SK-N-SH treated with all-trans-retinoic acid at 6 μM for 48 hours (cell line): ENCODE measurements around the gene C1QL2.

Experiments
- GLIS3 ChIP-seq: fragments of 250-450 bp; sonication (Bioruptor Pico); IDR thresholded peaks from 2 replicates; pipeline ENCODE4 v1.5.0; 2020; ENCODE audit warnings: mild to moderate bottlenecking, moderate library complexity
- PPARA ChIP-seq: fragments of 250-450 bp; sonication (Bioruptor Pico); IDR thresholded peaks from 2 replicates; pipeline ENCODE4 v1.5.0; 2020; ENCODE audit warnings: mild to moderate bottlenecking, borderline replicate concordance
- RARB ChIP-seq: fragments of 250-450 bp; sonication (Bioruptor Pico); IDR thresholded peaks from 2 replicates; pipeline ENCODE4 v1.8.0; 2021; ENCODE audit warnings: mild to moderate bottlenecking, moderate library complexity
- SNAI2 ChIP-seq: fragments of 250-450 bp; sonication (Bioruptor Pico); IDR thresholded peaks from 2 replicates; pipeline ENCODE4 v1.5.0; 2020; ENCODE audit warnings: mild to moderate bottlenecking, moderate library complexity
- TCF4 ChIP-seq: fragments of 250-450 bp; sonication (Bioruptor Pico); IDR thresholded peaks from 2 replicates; pipeline ENCODE4 v1.8.0; 2021; ENCODE audit warnings: mild to moderate bottlenecking, moderate library complexity, borderline replicate concordance
- ZFP30 ChIP-seq: fragments of 450-650 bp; formaldehyde crosslinking; IDR thresholded peaks from 2 replicates; pipeline ENCODE4 v1.5.0; 2022; ENCODE audit warnings: mild to moderate bottlenecking, moderate library complexity
- TF ChIP-seq, protein P1 (sequence below): fragments of 250-450 bp; sonication (Bioruptor Pico); IDR thresholded peaks from 2 replicates; pipeline ENCODE4 v1.5.1; 2020; ENCODE audit warnings: low read depth, mild to moderate bottlenecking, moderate library complexity
- TF ChIP-seq, protein P2 (sequence below): fragments of 250-450 bp; sonication (Bioruptor Pico); IDR thresholded peaks from 2 replicates; pipeline ENCODE4 v1.8.0; 2020; ENCODE audit warnings: mild to moderate bottlenecking, moderate library complexity, borderline replicate concordance

DNA sequence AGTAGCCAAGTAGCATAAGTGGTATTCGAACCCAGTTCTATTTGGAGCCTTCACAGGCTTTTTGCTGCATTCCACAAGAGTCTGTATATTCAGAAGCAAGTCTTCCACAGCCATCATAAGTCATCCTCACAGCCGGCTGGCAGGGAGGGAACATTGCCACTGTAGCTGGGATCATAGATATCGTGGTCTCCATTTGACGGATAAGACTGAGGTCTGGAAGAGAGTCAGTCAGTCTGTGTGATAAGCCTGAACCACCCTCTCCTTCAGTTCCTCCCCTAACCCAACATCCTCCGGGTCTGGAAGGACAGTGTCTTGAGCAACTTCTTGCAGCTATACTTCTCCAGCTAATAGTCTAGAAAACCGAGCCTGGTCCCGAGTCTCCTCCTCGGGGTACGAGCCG is 17.0 kb upstream of the C1QL2 start:
- no peak for TF ChIP-seq ZFP30
- no peak for TF ChIP-seq TCF4 (CRISPR knock-in tag)
- TF ChIP-seq, protein P1, sequence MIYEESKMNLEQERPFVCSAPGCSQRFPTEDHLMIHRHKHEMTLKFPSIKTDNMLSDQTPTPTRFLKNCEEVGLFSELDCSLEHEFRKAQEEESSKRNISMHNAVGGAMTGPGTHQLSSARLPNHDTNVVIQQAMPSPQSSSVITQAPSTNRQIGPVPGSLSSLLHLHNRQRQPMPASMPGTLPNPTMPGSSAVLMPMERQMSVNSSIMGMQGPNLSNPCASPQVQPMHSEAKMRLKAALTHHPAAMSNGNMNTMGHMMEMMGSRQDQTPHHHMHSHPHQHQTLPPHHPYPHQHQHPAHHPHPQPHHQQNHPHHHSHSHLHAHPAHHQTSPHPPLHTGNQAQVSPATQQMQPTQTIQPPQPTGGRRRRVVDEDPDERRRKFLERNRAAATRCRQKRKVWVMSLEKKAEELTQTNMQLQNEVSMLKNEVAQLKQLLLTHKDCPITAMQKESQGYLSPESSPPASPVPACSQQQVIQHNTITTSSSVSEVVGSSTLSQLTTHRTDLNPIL (CRISPR knock-in tag) = no peak
- TF ChIP-seq PPARA (CRISPR knock-in tag) = no peak
- TF ChIP-seq SNAI2 (CRISPR knock-in tag) = no peak
- TF ChIP-seq, protein P2, sequence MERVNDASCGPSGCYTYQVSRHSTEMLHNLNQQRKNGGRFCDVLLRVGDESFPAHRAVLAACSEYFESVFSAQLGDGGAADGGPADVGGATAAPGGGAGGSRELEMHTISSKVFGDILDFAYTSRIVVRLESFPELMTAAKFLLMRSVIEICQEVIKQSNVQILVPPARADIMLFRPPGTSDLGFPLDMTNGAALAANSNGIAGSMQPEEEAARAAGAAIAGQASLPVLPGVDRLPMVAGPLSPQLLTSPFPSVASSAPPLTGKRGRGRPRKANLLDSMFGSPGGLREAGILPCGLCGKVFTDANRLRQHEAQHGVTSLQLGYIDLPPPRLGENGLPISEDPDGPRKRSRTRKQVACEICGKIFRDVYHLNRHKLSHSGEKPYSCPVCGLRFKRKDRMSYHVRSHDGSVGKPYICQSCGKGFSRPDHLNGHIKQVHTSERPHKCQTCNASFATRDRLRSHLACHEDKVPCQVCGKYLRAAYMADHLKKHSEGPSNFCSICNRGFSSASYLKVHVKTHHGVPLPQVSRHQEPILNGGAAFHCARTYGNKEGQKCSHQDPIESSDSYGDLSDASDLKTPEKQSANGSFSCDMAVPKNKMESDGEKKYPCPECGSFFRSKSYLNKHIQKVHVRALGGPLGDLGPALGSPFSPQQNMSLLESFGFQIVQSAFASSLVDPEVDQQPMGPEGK (CRISPR knock-in tag) = no peak
- TF ChIP-seq RARB (CRISPR knock-in tag) = no peak
- no peak for TF ChIP-seq GLIS3 (CRISPR knock-in tag)
